Right forelimb (tissue), 1 donor: ENCODE results near the gene RGS19.
A peak's percentile ranks its signal among the peaks of the same experiment; 100 is the strongest.

ENCODE experiments used
- DNase-seq: peaks from one replicate; pipeline ENCODE4 v3.0.0-alpha.2; 2018

RGS19 gene

GRCh38 chr20:64047046-64047389 is 32.3 kb downstream of the RGS19 start:
- no peak for DNase-seq

- no peak for DNase-seq
These were observed 33.8 kb downstream of the RGS19 start for GRCh38 chr20:64045346-64046011.

DNA sequence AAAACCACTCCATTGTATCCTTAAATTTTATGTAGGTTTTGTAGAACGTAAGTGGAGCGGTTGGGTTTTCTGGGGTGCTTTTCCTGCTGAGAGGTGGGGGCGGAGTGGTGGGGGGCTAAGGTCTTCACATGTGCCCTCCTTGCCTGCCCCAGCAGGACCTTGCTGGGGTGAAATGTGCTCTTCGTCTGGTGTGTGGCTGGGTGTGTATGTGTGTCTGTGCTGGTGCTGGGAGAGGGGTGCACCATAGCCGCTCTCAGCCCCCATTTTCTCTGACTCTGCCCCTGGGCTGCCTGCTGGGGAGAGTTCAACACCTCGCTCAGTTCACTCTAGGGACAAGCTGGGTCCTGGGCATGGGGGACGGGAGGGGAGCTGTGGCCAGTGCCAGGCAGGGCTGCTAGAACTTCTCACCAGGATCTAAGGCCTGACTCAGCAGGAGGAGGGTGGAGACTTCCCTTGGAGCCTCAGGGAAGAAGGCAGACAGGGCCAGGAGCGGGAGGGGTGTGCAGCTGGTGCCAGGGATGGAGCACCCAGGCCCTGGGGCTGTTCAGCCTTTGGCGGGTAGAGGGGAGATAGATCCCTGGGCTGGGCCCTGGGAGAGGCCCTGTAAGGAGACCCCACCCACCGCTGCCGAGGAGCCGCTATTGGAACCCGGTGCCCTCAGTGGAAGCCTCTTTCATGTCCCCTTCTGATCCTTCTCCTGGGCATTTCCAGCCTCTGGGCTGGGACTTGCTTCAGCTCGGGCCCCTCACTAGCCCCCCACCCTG is 34.7 kb downstream of the RGS19 start:
- no peak for DNase-seq

GRCh38 chr20:64043768-64044167 is 35.5 kb downstream of the RGS19 start:
- DNase-seq = no peak

- DNase-seq = no peak
These were observed 37.1 kb downstream of the RGS19 start for GRCh38 chr20:64042054-64042781.

DNA sequence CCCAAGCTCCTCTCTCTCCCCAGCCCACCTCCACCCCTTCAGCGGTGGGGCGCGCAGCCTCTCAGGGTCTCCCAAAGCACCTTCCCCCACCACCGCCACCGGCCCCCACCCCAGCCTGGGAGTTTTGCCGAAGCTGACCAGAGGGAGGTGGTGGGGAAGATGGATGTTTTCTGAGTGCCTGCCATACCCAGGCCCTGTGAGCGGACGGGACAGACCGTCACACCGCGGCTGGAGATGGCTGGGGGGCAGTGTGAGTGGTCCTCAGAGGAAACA is 37.6 kb downstream of the RGS19 start:
- no peak for DNase-seq

DNA sequence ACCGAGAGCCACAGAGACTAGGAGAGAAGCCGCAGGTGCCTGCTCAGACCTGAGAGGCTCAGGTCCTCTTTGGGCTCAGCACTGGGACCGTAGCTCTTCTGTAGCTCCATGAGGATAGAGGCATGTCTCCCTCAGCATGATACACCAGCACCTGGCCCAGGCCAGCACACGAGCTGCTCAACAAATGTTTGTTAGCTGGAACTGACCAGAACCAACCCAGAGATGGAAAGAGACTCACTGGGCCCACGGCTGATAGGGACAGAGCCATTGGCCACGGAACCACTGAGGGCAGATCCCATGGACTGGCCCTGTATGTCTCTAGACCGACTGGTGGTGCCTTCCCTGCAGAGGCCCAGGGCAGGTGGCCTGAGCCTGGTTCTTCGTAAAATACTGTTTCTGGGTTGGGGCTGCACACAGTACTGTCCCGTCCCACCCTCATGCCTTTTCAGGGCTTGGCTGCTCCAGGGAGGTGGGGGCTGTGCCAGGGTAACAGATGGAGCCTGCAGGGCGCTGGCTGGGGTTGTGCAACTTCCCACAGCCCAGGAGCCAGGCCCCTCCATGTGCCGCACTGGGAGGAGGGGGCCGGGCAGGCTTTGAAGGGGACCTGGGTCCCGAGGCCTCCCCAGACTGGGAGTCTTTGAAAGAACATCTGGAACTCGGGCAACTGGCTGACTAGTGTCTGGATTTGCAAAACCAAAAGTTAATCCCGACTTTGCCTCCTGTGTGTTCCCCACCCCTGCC is 38.1 kb downstream of the RGS19 start:
- no peak for DNase-seq

GRCh38 chr20:64040231-64041039 is 38.9 kb downstream of the RGS19 start:
- no peak for DNase-seq

DNA sequence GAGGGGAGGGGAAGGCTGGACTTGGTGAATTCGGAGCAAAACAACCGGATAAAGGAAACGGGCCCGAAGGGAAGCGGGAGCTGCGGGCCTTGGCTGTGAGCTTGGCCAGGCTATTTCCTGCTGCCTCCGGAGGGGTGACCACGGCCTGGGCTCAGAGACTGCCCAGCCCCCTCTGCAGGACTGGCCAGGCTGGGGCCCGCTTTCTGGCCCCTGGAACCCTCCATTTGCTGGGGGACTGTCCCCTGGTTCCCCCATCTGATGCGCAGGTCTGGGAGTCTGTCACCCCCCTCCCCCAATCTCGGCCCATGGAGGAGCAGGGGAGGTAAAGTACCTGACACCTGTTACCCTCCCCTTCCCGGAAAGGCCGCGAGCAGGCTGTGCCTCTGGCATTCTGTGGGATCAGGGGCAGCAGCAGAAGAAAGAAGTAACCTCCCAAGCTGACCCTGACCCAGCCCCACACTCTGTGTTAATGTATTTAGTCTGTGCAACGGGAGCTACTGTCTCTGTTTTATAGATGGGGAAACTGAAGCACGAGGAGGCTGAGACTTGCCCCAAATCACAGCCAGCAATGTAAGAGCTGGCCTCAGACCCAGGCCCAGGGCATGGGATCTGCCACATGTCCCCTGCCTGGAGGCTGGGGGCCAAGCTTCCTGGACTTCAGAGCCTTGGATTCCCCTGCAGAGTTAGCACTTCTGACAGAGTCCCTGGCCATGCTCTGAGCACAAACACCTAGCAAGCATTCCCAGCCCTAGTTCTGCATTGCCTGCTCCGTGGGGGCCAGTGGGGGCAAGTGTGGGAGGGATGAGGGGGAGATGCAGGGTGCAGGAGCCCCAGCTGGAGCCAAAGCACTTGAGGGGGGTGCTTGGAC is 39.8 kb downstream of the RGS19 start:
- DNase-seq = no peak

DNA sequence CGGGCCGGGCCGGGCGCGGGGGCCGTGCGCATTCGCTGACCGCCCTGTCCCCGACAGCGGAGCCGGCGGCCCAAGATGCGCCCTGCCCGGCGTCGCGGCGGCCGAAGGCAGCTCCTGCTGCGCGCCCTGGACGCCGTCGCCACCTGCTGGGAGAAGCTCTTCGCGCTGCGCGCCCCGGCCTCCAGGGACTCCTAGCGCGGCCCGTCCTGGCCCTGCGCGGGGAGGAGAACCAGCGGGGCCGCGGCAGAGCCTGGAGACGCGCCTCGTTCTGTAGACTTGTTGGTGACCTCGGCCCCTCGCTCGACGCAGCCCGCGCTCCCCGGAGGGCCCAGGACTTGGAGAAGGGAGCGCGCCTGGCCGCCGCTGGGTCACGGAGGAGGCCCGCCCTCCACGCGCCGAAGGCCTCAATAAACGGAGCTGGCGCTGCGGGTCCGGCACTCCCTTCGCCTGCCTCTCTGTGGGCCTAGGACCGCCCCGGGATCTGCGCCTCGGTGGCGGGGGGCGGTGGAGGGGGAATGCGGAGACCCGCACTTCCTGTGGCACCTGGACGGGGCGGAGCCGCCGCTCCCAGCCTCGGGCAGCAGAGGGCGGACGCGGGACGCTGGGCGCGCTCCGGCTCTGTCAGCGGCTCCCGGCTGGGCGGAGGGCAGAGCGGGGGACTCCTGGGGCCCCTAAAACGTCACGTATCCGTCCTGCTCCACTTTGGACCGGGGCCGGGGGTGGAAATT is 40.6 kb downstream of the RGS19 start:
- DNase-seq = peak; percentile 81

- DNase-seq = peak; percentile 45
These were observed 41.1 kb downstream of the RGS19 start for GRCh38 chr20:64038224-64038564.

GRCh38 chr20:64037498-64038213 is 41.7 kb downstream of the RGS19 start:
- DNase-seq = no peak

DNA sequence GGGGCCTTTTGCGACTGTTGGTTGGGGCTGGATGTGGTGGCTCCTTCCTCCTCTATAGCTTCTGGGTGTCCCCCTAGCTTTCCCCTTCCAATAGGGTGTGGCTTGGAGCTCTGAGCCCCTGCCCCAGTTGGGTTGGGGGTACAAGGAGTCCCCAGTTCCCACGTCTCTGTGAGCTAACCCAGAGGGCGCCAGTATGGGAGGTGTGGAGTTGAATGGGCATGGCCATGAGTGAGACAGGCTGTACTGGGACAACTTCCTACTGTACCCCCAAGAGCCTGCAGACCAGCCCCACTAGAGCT is 42.2 kb downstream of the RGS19 start:
- DNase-seq = no peak

GRCh38 chr20:64036346-64037198 is 42.7 kb downstream of the RGS19 start:
- no peak for DNase-seq

- peak; percentile 45 for DNase-seq
These were observed 43.4 kb downstream of the RGS19 start, which contains the start of gene C20orf204 for GRCh38 chr20:64035933-64036345. Gene C20orf204 (plus strand): TSS chr20:64036182. CDS start chr20:64036324, 142 bp downstream.

DNA sequence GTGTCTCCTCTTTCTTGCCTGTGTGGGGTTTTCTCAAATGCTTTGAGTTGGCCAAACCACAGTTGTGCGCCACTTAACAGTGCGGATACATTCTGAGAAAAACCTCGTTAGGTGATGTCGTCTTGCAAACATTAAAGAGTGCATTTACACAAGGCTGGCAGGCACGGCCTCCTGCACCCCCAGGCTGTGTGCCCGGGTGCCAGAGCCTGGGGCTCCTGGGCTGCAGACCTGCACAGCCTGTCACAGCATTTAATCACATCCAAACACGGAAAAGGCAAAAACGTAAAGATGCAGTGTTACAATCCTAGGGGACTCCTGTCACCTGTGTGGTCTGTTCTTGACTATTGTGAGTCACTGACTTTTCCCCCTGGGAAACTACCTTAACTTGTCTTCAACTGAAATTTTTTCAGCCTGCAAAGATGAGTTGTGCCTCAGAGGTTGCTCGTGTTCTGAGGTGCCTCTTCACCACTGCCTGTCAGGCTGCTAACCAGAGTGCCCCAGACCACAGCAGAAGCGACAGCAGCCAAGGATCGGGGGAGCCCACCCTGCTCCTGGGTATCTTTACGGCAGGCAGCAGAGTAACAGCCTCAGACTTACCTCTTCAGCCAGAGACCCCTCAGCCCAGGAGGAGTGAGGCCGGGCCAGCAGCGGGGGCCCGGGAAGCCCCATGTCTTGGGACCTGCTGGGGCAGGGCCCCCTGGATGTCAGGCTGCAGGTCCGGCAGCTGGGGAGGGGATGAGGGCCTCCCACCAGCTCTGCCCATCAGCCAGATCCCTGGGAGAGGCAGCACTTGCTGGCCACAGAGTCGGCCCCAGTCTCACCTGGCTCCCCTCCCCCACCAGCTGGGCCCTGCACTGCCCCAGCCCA is 44.0 kb downstream of the RGS19 start:
- no peak for DNase-seq

GRCh38 chr20:64033981-64034493 is 45.3 kb downstream of the RGS19 start:
- no peak for DNase-seq
